RWPE2 (cell line): ENCODE measurements around the gene WBP2.
A peak's percentile ranks its signal among the peaks of the same experiment; 100 is the strongest.

ENCODE experiments used
- ATAC-seq: fragments of 200-7000 bp; cut with Tn5 transposase; 3 replicates; pipeline ENCODE4 v1.9.1; 2021; ENCODE audit warnings: low read depth
- DNase-seq: peaks from one replicate; pipeline ENCODE4 v3.0.0-alpha.2; 2020; ENCODE audit warnings: low spot score
- H3K27ac ChIP-seq: fragments of 450-650 bp; 2 replicates; pipeline ENCODE4 v1.5.1; 2017; ENCODE audit warnings: mild to moderate bottlenecking; ENCODE audit not compliant: poor library complexity, severe bottlenecking
- H3K27me3 ChIP-seq: fragments of 250-450 bp; sonication (Bioruptor Pico); 2 replicates; pipeline ENCODE4 v1.5.1; 2021; ENCODE audit warnings: mild to moderate bottlenecking, moderate library complexity; ENCODE audit not compliant: insufficient read depth, poor library complexity, severe bottlenecking
- H3K36me3 ChIP-seq: fragments of 250-450 bp; sonication (Bioruptor Pico); 2 replicates; pipeline ENCODE4 v1.5.1; 2020; ENCODE audit warnings: low read depth, mild to moderate bottlenecking, moderate library complexity
- H3K4me1 ChIP-seq: fragments of 250-450 bp; sonication (Bioruptor Pico); 2 replicates; pipeline ENCODE4 v1.5.1; 2021; ENCODE audit warnings: mild to moderate bottlenecking, moderate library complexity; ENCODE audit not compliant: insufficient read depth, poor library complexity, severe bottlenecking
- H3K4me3 ChIP-seq: fragments of 250-450 bp; sonication (Bioruptor Pico); 2 replicates; pipeline ENCODE4 v1.5.1; 2021; ENCODE audit warnings: mild to moderate bottlenecking, moderate library complexity; ENCODE audit not compliant: severe bottlenecking
- H3K9me3 ChIP-seq: fragments of 250-450 bp; sonication (Bioruptor Pico); 2 replicates; pipeline ENCODE4 v1.5.1; 2021; ENCODE audit warnings: mild to moderate bottlenecking, moderate library complexity; ENCODE audit not compliant: severe bottlenecking
- CTCF ChIP-seq: fragments of 450-650 bp; IDR thresholded peaks from one replicate; pipeline ENCODE4 v1.5.1; 2017; ENCODE audit warnings: mild to moderate bottlenecking, moderate library complexity; ENCODE audit not compliant: poor library complexity, severe bottlenecking

The WBP2 gene

DNA sequence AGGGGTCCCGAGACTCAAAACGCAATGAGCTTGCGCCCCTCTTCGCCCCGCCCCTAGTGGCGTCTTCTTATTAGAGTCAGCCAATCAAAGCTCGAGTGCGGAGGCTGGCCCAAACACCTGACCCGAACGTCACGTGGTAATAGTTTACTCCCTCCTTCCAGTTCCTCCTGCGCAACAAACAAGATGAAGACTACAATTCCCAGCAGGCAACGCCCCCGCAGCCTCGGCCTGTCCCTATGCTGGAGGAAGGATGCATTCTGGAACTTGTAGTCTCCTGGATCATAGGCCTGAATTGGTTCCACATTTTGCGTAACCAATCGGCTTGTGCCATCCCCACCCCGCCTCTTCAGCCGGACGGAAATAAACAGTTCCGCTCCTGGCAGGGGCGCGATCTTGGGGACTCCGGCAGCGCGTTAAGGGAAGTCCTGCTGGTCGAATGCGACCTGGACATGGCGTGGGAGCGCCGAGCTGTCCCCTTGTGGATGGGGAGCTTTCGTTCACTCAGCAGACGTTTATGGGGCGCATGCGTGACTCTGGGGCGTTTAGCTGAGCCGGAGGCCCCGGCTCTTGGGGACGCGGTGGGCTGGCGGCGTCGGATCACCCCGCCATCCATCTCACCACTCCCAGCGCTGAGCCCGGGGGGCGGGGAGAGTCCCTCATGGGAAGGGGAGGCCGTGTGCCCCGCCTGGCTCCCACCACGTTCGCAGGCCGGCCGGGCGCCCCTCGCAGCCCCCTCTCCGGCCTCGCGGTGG is at the start of gene WBP2:
Gene WBP2 (minus strand): TSS at position 26 of the 752 bp plus-strand sequence. CDS start 38 bp downstream, outside the sequence.
- Histone ChIP-seq H3K36me3 (peaks cover 29% of the 10 kb centered on the region), H3K4me3 (peak within 1 kb of the TSS; percentile 62), H3K9me3 (no peaks in the 10 kb centered on the region), H3K4me1 (peaks cover 16% of the 10 kb centered on the region), H3K27ac (peak within 1 kb of the TSS; percentile 69), H3K27me3 (no peaks in the 10 kb centered on the region)
- peak; percentile 90 for ATAC-seq
- TF ChIP-seq CTCF, result peak; percentile 61
- peak; percentile 99 for DNase-seq

DNA sequence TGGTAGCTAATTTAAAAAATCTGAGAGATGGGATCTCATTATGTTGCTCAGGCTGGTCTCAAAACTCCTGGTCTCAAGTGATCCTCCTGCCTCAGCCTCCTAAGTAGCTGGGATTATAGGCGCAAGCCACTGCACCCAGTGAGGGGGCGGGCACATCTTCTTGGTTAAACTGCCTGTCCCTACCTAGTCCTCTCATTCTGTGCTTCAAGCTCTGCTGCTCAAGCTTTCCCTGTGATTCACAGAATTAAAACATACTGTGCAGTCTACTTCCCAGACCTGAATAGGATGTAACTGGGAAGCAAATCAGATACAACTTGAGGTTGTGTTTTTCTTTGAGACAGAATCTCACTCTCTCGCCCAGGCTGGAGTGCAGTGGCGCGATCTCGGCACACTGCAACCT is 47.3 kb upstream of the WBP2 start:
- Histone ChIP-seq H3K9me3 (no peaks in the 10 kb centered on the region), H3K27me3 (no peaks in the 10 kb centered on the region), H3K4me3 (no peak overlapping the region), H3K36me3 (peaks cover 51% of the 10 kb centered on the region), H3K4me1 (peaks cover 10% of the 10 kb centered on the region), H3K27ac (no peak overlapping the region)
- ATAC-seq, result no peak
- DNase-seq, result no peak
- TF ChIP-seq CTCF, result no peak

DNA sequence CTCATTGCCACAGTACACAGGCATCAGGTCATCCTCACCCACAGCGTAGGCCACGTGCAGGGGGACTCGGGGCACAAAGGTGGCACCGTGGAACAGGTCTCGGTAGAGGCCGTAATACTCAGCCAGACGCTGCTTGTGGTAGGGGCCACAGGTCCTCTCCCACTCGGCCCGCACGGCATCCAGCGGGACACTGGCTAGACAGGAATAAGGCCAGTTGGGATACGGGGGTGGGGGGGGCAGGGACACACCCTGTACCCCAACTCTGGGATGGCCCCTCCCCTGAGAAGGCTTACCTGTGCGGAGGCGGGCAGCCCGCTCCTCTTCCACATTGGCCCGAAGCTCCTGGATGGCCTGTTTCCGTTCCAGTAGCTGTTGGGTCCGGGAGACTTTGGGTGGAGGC is 46.6 kb upstream of the WBP2 start:
- H3K9me3 ChIP-seq, result no peaks in the 10 kb centered on the region
- H3K27ac ChIP-seq, result no peak overlapping the region
- no peak overlapping the region for H3K4me3 ChIP-seq
- TF ChIP-seq CTCF, result no peak
- no peaks in the 10 kb centered on the region for H3K27me3 ChIP-seq
- ATAC-seq (no peak), DNase-seq (peak; percentile 69)
- H3K4me1 ChIP-seq, result peaks cover 10% of the 10 kb centered on the region
- peaks cover 54% of the 10 kb centered on the region for H3K36me3 ChIP-seq

GRCh38 chr17:75900691-75901533 is 45.8 kb upstream of the WBP2 start:
- no peak for TF ChIP-seq CTCF
- Histone ChIP-seq H3K27ac (no peak overlapping the region), H3K36me3 (peaks cover 54% of the 10 kb centered on the region), H3K9me3 (no peaks in the 10 kb centered on the region), H3K4me3 (no peak overlapping the region), H3K27me3 (no peaks in the 10 kb centered on the region), H3K4me1 (peaks cover 10% of the 10 kb centered on the region)
- ATAC-seq (no peak), DNase-seq (no peak)
